GM23248 (cell line): ENCODE results near the gene SRSF6. TPM values are rescaled to one million over a fixed set of nuclear protein-coding genes. Genes with fewer than 3 reads are reported as not detected.

Source experiments
- DNase-seq: peaks from one replicate; pipeline ENCODE4 v3.0.0-alpha.2; 2015
- H2AFZ ChIP-seq: fragments of 200-600 bp; sonication (generic); 2 replicates; pipeline ENCODE4 v1.6.1; 2016; ENCODE audit warnings: antibody characterized with exemption
- H3F3A ChIP-seq: fragments of 200-600 bp; sonication (generic); 2 replicates; pipeline ENCODE4 v1.6.1; 2016; ENCODE audit warnings: mild to moderate bottlenecking, antibody characterized with exemption, mixed run types; ENCODE audit not compliant: insufficient read depth
- H3K27ac ChIP-seq: fragments of 200-600 bp; sonication (generic); 2 replicates; pipeline ENCODE4 v1.5.1; 2016; ENCODE audit warnings: mild to moderate bottlenecking
- H3K27me3 ChIP-seq: fragments of 200-600 bp; sonication (generic); replicated peaks from 2 replicates; pipeline ENCODE4 v1.6.1; 2016; ENCODE audit warnings: mild to moderate bottlenecking; ENCODE audit not compliant: insufficient read depth
- H3K36me3 ChIP-seq: fragments of 200-600 bp; sonication (generic); 2 replicates; pipeline ENCODE4 v1.6.1; 2016; ENCODE audit warnings: low read depth, mild to moderate bottlenecking
- H3K4me1 ChIP-seq: fragments of 200-600 bp; sonication (generic); 2 replicates; pipeline ENCODE4 v1.6.1; 2016; ENCODE audit warnings: mild to moderate bottlenecking; ENCODE audit not compliant: insufficient read depth
- H3K4me2 ChIP-seq: fragments of 200-600 bp; sonication (generic); one replicate; pipeline ENCODE4 v1.6.1; 2016; ENCODE audit warnings: mild to moderate bottlenecking; ENCODE audit not compliant: unreplicated experiment
- H3K4me3 ChIP-seq: fragments of 200-600 bp; sonication (generic); 2 replicates; pipeline ENCODE4 v1.5.1; 2016; ENCODE audit warnings: mild to moderate bottlenecking
- H3K79me2 ChIP-seq: fragments of 200-600 bp; sonication (generic); 2 replicates; pipeline ENCODE4 v1.6.1; 2016; ENCODE audit warnings: mild to moderate bottlenecking; ENCODE audit not compliant: insufficient read depth
- H3K9ac ChIP-seq: fragments of 200-600 bp; sonication (generic); 2 replicates; pipeline ENCODE4 v1.6.1; 2016; ENCODE audit warnings: mild to moderate bottlenecking
- H3K9me2 ChIP-seq: fragments of 200-600 bp; sonication (generic); 2 replicates; pipeline ENCODE4 v1.6.1; 2016; ENCODE audit warnings: mixed run types, mild to moderate bottlenecking, moderate library complexity; ENCODE audit not compliant: insufficient read depth
- H3K9me3 ChIP-seq: fragments of 200-600 bp; sonication (generic); one replicate; pipeline ENCODE4 v1.6.1; 2017; ENCODE audit warnings: low read depth
- H4K20me1 ChIP-seq: fragments of 200-600 bp; sonication (generic); 2 replicates; pipeline ENCODE4 v1.6.0; 2016; ENCODE audit not compliant: insufficient read depth
- EZH2 ChIP-seq: fragments of 200-600 bp; sonication (generic); IDR thresholded peaks from 2 replicates; pipeline ENCODE4 v1.6.1; 2018; ENCODE audit warnings: antibody characterized with exemption, mild to moderate bottlenecking; ENCODE audit not compliant: insufficient read depth, poor library complexity, severe bottlenecking
- EZH2phosphoT487 ChIP-seq: fragments of 200-600 bp; sonication (generic); IDR thresholded peaks from 2 replicates; pipeline ENCODE4 v1.6.1; 2018; ENCODE audit warnings: antibody characterized with exemption, moderate library complexity, mild to moderate bottlenecking, low read depth; ENCODE audit not compliant: insufficient read depth
- WGBS, 2 experiments: methylation state at CpG; one replicate each; pipeline ENCODE4 v1.1.6; 2015 to 2017; ENCODE audit warnings: low lambda C conversion rate in 2 of 2, low coverage in 1 of 2; ENCODE audit errors: missing lambda C conversion rate in 2 of 2; 5-methylcytosine and 5-hydroxymethylcytosine counted together
- in situ Hi-C: fragments of 300-500 bp; cut with MboI; formaldehyde crosslinking; loops from 2 replicates; pipeline ENCODE4 v1.15.0; 2020
- polyA plus RNA-seq: library from polyadenylated mRNA; unstranded; fragments of >200 nt; fragmentation: Nextera tagmentation; extraction: Ambion mirVana; gene quantifications from 2 replicates; pipeline ENCODE4 v1.2.1, GENCODE V29; 2016
- total RNA-seq: library from RNA; depleted of rRNA; stranded (reverse); fragments of >200 nt; shearing (Covaris generic); gene quantifications from 2 replicates; pipeline ENCODE4 v1.2.3, GENCODE V29; 2014

Gene SRSF6
- total and polyA plus RNA-seq, 2 experiments from 2014 or later, result 44.0 to 94.7 TPM

DNA sequence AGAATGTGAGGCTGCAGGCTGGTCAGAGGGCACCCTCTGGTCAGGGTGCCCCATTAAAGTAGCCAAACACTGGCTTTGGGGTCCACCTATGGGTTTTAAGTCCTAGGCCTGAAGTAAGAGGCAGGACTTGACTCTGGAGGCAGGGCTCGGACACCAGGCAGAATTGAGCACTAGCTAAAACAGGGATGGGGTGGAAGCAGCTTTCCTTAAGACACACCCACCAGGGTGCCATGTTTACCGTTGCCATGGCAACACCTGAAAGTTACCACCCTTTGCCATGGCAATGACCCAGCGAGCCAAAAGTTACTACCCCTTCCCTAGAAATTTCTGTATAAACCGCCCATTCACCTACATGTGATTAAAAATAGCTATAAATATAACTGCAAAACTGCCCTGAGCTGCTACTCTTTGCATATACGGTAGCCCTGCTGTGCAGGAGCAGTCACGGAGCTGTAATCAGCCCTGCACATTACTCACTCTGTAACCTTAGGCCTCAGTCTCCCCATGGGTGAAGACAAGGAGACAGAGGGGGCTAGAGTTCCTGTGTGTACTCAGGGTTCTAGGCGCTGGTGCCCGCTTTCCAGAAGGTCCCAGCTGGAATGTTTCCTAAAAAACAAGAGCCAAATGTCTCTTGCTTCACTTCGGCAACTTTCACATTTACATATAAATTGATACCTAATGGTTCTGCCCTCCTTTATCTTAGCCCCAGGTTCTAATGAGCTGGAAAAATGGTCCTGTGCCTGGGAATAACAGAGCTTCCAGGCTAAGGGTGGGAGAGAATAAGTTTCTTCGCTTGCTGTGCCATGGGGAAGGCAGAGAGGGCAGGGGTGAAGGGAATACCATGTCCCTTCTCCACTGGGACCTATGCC is 27.2 kb upstream of the SRSF6 start:
- Histone ChIP-seq H3K9ac (no peak overlapping the region), H3K27me3 (peaks cover under 1% of the 10 kb centered on the region; the same call in 1 of the 2 replicates), H3K4me1 (no peaks in the 10 kb centered on the region), H2AFZ (no peak overlapping the region), H3F3A (no peaks in the 10 kb centered on the region), H3K9me2 (no peaks in the 10 kb centered on the region), H3K4me3 (no peak overlapping the region), H3K4me2 (no peak overlapping the region), H3K27ac (no peak overlapping the region), H3K9me3 (no peaks in the 10 kb centered on the region), H3K36me3 (no peaks in the 10 kb centered on the region), H3K79me2 (no peaks in the 10 kb centered on the region), H4K20me1 (no peaks in the 10 kb centered on the region)
- TF ChIP-seq EZH2phosphoT487 (no peak), EZH2 (no peak)
- in situ Hi-C loops, result no loop called here
- DNase-seq, result no peak
- 26 to 35% methylated on average over 10 of the region's 10 CpGs for WGBS, 2 experiments

GRCh38 chr20:43431134-43431519 is 26.6 kb upstream of the SRSF6 start:
- Histone ChIP-seq H3K79me2 (no peaks in the 10 kb centered on the region), H3K4me1 (no peaks in the 10 kb centered on the region), H3F3A (no peaks in the 10 kb centered on the region), H3K9ac (no peak overlapping the region), H2AFZ (no peak overlapping the region), H3K36me3 (no peaks in the 10 kb centered on the region), H3K27ac (no peak overlapping the region), H4K20me1 (no peaks in the 10 kb centered on the region), H3K4me3 (no peak overlapping the region), H3K4me2 (no peak overlapping the region), H3K9me3 (no peaks in the 10 kb centered on the region), H3K9me2 (no peaks in the 10 kb centered on the region), H3K27me3 (no peaks in the 10 kb centered on the region; the same call in 1 of the 2 replicates)
- WGBS, 2 experiments, result 60 to 62% methylated on average over 7 of the region's 7 CpGs
- TF ChIP-seq EZH2 (no peak), EZH2phosphoT487 (no peak)
- no peak for DNase-seq
- in situ Hi-C loops, result no loop called here

- Histone ChIP-seq H3K9me2 (no peaks in the 10 kb centered on the region), H3K9me3 (no peaks in the 10 kb centered on the region), H3K4me2 (no peak overlapping the region), H3K27me3 (peaks cover 3% of the 10 kb centered on the region; the same call in 1 of the 2 replicates), H3F3A (no peaks in the 10 kb centered on the region), H3K79me2 (no peaks in the 10 kb centered on the region), H3K4me1 (no peaks in the 10 kb centered on the region), H3K4me3 (no peak overlapping the region), H3K36me3 (no peaks in the 10 kb centered on the region), H3K9ac (no peak overlapping the region), H4K20me1 (no peaks in the 10 kb centered on the region), H2AFZ (no peak overlapping the region), H3K27ac (no peak overlapping the region)
- 11 to 17% methylated on average over 1 of the region's 1 CpG for WGBS, 2 experiments
- no peak for DNase-seq
- TF ChIP-seq EZH2, result no peak
- TF ChIP-seq EZH2phosphoT487, result no peak
- in situ Hi-C loops, result no loop called here
Observed at GRCh38 chr20:43432498-43432897, 25.2 kb upstream of the SRSF6 start.

GRCh38 chr20:43433250-43433854 is 24.3 kb upstream of the SRSF6 start:
- DNase-seq, result no peak
- in situ Hi-C loops, result no loop called here
- WGBS, 2 experiments, result 48 to 64% methylated on average over 4 of the region's 4 CpGs

More at GRCh38 chr20:43433250-43433854, 24.3 kb upstream of the SRSF6 start:
- H3K9me3 ChIP-seq, result no peaks in the 10 kb centered on the region
- H3K27me3 ChIP-seq, result peaks cover 3% of the 10 kb centered on the region; the same call in 1 of the 2 replicates
- H3K4me2 ChIP-seq, result no peak overlapping the region
- H3K27ac ChIP-seq, result no peak overlapping the region
- H3K36me3 ChIP-seq, result no peaks in the 10 kb centered on the region
- H3K9ac ChIP-seq, result no peak overlapping the region
- no peaks in the 10 kb centered on the region for H3K79me2 ChIP-seq
- H3K4me3 ChIP-seq, result no peak overlapping the region
- H3K4me1 ChIP-seq, result no peaks in the 10 kb centered on the region
- no peaks in the 10 kb centered on the region for H4K20me1 ChIP-seq
- H2AFZ ChIP-seq, result no peak overlapping the region
- H3F3A ChIP-seq, result no peaks in the 10 kb centered on the region
- TF ChIP-seq EZH2, result no peak
- no peak for TF ChIP-seq EZH2phosphoT487
- no peaks in the 10 kb centered on the region for H3K9me2 ChIP-seq
